ENCODE data around the gene TOR2A. TPM values are rescaled to one million over a fixed set of nuclear protein-coding genes. Genes with fewer than 3 reads are reported as not detected.

The TOR2A gene
- total and polyA plus RNA-seq, 2 donors: 7.2 to 19.3 TPM

- H3K27me3 ChIP-seq (ENCODE audit: control insufficient read depth in 2 of 2, insufficient read depth in 1 of 2, low read length in 1 of 2): no peaks in the 10 kb centered on the region
- DNase-seq (ENCODE audit: low read depth in 6 of 9, low spot score in 9 of 9): peak in 8 of 9 donors; percentile 91 to 98 (median 95)
- peaks cover 50 to 92% of the 10 kb centered on the region in 2 donors for H3K4me1 ChIP-seq (ENCODE audit: control insufficient read depth in 2 of 2, insufficient read depth in 2 of 2, low read length in 2 of 2)
- H3K4me3 ChIP-seq (ENCODE audit: low read length in 2 of 2): peak overlapping the region; percentile 55 to 59
- peaks cover 58 to 78% of the 10 kb centered on the region in 2 donors for H3K36me3 ChIP-seq (ENCODE audit: control insufficient read depth in 2 of 2, insufficient read depth in 2 of 2, low read length in 1 of 2)
- H3K27ac ChIP-seq (ENCODE audit: low read depth in 1 of 2, low read length in 1 of 2): peak overlapping the region; percentile 85 to 87
- no peaks in the 10 kb centered on the region for H3K9me3 ChIP-seq (ENCODE audit: control insufficient read depth in 2 of 2, insufficient read depth in 1 of 2, low read length in 1 of 2)
- WGBS: 7% methylated on average over 43 of the region's 43 CpGs
Observed at GRCh38 chr9:127770905-127771569, 35.9 kb upstream of the TOR2A start.

GRCh38 chr9:127770583-127770904, 35.5 kb upstream of the TOR2A start:
- Histone ChIP-seq H3K4me3 (ENCODE audit: low read length in 2 of 2) (peak overlapping the region; percentile 55 to 59), H3K4me1 (ENCODE audit: control insufficient read depth in 2 of 2, insufficient read depth in 2 of 2, low read length in 2 of 2) (peaks cover 50 to 87% of the 10 kb centered on the region in 2 donors), H3K36me3 (ENCODE audit: control insufficient read depth in 2 of 2, insufficient read depth in 2 of 2, low read length in 1 of 2) (peaks cover 61 to 82% of the 10 kb centered on the region in 2 donors), H3K9me3 (ENCODE audit: control insufficient read depth in 2 of 2, insufficient read depth in 1 of 2, low read length in 1 of 2) (no peaks in the 10 kb centered on the region), H3K27ac (ENCODE audit: low read depth in 1 of 2, low read length in 1 of 2) (peak overlapping the region; percentile 85 to 87), H3K27me3 (ENCODE audit: control insufficient read depth in 2 of 2, insufficient read depth in 1 of 2, low read length in 1 of 2) (no peaks in the 10 kb centered on the region)
- no peak for DNase-seq (ENCODE audit: low read depth in 6 of 9, low spot score in 9 of 9)
- WGBS: 48% methylated on average over 3 of the region's 3 CpGs

GRCh38 chr9:127769929-127770582, 35.0 kb upstream of the TOR2A start:
- Histone ChIP-seq H3K36me3 (ENCODE audit: control insufficient read depth in 2 of 2, insufficient read depth in 2 of 2, low read length in 1 of 2) (peaks cover 65 to 86% of the 10 kb centered on the region in 2 donors), H3K9me3 (ENCODE audit: control insufficient read depth in 2 of 2, insufficient read depth in 1 of 2, low read length in 1 of 2) (no peaks in the 10 kb centered on the region), H3K4me3 (ENCODE audit: low read length in 2 of 2) (peak overlapping the region; percentile 55 to 59), H3K27ac (ENCODE audit: low read depth in 1 of 2, low read length in 1 of 2) (peak overlapping the region; percentile 85 to 87), H3K4me1 (ENCODE audit: control insufficient read depth in 2 of 2, insufficient read depth in 2 of 2, low read length in 2 of 2) (peaks cover 49 to 82% of the 10 kb centered on the region in 2 donors), H3K27me3 (ENCODE audit: control insufficient read depth in 2 of 2, insufficient read depth in 1 of 2, low read length in 1 of 2) (no peaks in the 10 kb centered on the region)
- 11% methylated on average over 4 of the region's 4 CpGs for WGBS
- DNase-seq (ENCODE audit: low read depth in 6 of 9, low spot score in 9 of 9): peak in 2 of 9 donors; percentile 42 to 57

GRCh38 chr9:127769101-127769500, 34.0 kb upstream of the TOR2A start:
- Histone ChIP-seq H3K9me3 (ENCODE audit: control insufficient read depth in 2 of 2, insufficient read depth in 1 of 2, low read length in 1 of 2) (no peaks in the 10 kb centered on the region), H3K27me3 (ENCODE audit: control insufficient read depth in 2 of 2, insufficient read depth in 1 of 2, low read length in 1 of 2) (no peaks in the 10 kb centered on the region), H3K4me1 (ENCODE audit: control insufficient read depth in 2 of 2, insufficient read depth in 2 of 2, low read length in 2 of 2) (peaks cover 41 to 78% of the 10 kb centered on the region in 2 donors), H3K4me3 (ENCODE audit: low read length in 2 of 2) (no peak overlapping the region), H3K36me3 (ENCODE audit: control insufficient read depth in 2 of 2, insufficient read depth in 2 of 2, low read length in 1 of 2) (peaks cover 69 to 82% of the 10 kb centered on the region in 2 donors), H3K27ac (ENCODE audit: low read depth in 1 of 2, low read length in 1 of 2) (peak overlapping the region in 1 of 2 donors; percentile 1)
- DNase-seq (ENCODE audit: low read depth in 6 of 9, low spot score in 9 of 9): no peak
- WGBS: 96% methylated on average over 5 of the region's 5 CpGs

- Histone ChIP-seq H3K27ac (ENCODE audit: low read depth in 1 of 2, low read length in 1 of 2) (peak overlapping the region in 1 of 2 donors; percentile 48), H3K4me3 (ENCODE audit: low read length in 2 of 2) (no peak overlapping the region), H3K27me3 (ENCODE audit: control insufficient read depth in 2 of 2, insufficient read depth in 1 of 2, low read length in 1 of 2) (no peaks in the 10 kb centered on the region), H3K9me3 (ENCODE audit: control insufficient read depth in 2 of 2, insufficient read depth in 1 of 2, low read length in 1 of 2) (no peaks in the 10 kb centered on the region), H3K36me3 (ENCODE audit: control insufficient read depth in 2 of 2, insufficient read depth in 2 of 2, low read length in 1 of 2) (peaks cover 69 to 79% of the 10 kb centered on the region in 2 donors), H3K4me1 (ENCODE audit: control insufficient read depth in 2 of 2, insufficient read depth in 2 of 2, low read length in 2 of 2) (peaks cover 38 to 76% of the 10 kb centered on the region in 2 donors)
- WGBS: 85% methylated on average over 8 of the region's 8 CpGs
- DNase-seq (ENCODE audit: low read depth in 6 of 9, low spot score in 9 of 9): no peak
Observed at GRCh38 chr9:127768698-127769097, 33.6 kb upstream of the TOR2A start.

- Histone ChIP-seq H3K4me1 (ENCODE audit: control insufficient read depth in 2 of 2, insufficient read depth in 2 of 2, low read length in 2 of 2) (peaks cover 38 to 69% of the 10 kb centered on the region in 2 donors), H3K9me3 (ENCODE audit: control insufficient read depth in 2 of 2, insufficient read depth in 1 of 2, low read length in 1 of 2) (no peaks in the 10 kb centered on the region), H3K36me3 (ENCODE audit: control insufficient read depth in 2 of 2, insufficient read depth in 2 of 2, low read length in 1 of 2) (peaks cover 68 to 78% of the 10 kb centered on the region in 2 donors), H3K27ac (ENCODE audit: low read depth in 1 of 2, low read length in 1 of 2) (peak overlapping the region in 1 of 2 donors; percentile 48), H3K4me3 (ENCODE audit: low read length in 2 of 2) (peak overlapping the region in 1 of 2 donors; percentile 9), H3K27me3 (ENCODE audit: control insufficient read depth in 2 of 2, insufficient read depth in 1 of 2, low read length in 1 of 2) (no peaks in the 10 kb centered on the region)
- 91% methylated on average over 13 of the region's 13 CpGs for WGBS
- DNase-seq (ENCODE audit: low read depth in 6 of 9, low spot score in 9 of 9): no peak
Observed at GRCh38 chr9:127767909-127768331, 32.8 kb upstream of the TOR2A start.

- Histone ChIP-seq H3K9me3 (ENCODE audit: control insufficient read depth in 2 of 2, insufficient read depth in 1 of 2, low read length in 1 of 2) (no peaks in the 10 kb centered on the region), H3K36me3 (ENCODE audit: control insufficient read depth in 2 of 2, insufficient read depth in 2 of 2, low read length in 1 of 2) (peaks cover 68 to 78% of the 10 kb centered on the region in 2 donors), H3K4me1 (ENCODE audit: control insufficient read depth in 2 of 2, insufficient read depth in 2 of 2, low read length in 2 of 2) (peaks cover 34 to 68% of the 10 kb centered on the region in 2 donors), H3K27me3 (ENCODE audit: control insufficient read depth in 2 of 2, insufficient read depth in 1 of 2, low read length in 1 of 2) (no peaks in the 10 kb centered on the region), H3K4me3 (ENCODE audit: low read length in 2 of 2) (no peak overlapping the region), H3K27ac (ENCODE audit: low read depth in 1 of 2, low read length in 1 of 2) (peak overlapping the region; percentile 48 to 91)
- peak in 1 of 9 donors; percentile 48 for DNase-seq (ENCODE audit: low read depth in 6 of 9, low spot score in 9 of 9)
- WGBS: 68% methylated on average over 3 of the region's 3 CpGs
Observed at GRCh38 chr9:127767410-127767809, 32.3 kb upstream of the TOR2A start.

- Histone ChIP-seq H3K27me3 (ENCODE audit: control insufficient read depth in 2 of 2, insufficient read depth in 1 of 2, low read length in 1 of 2) (no peaks in the 10 kb centered on the region), H3K27ac (ENCODE audit: low read depth in 1 of 2, low read length in 1 of 2) (no peak overlapping the region), H3K36me3 (ENCODE audit: control insufficient read depth in 2 of 2, insufficient read depth in 2 of 2, low read length in 1 of 2) (peaks cover 78 to 85% of the 10 kb centered on the region in 2 donors), H3K4me3 (ENCODE audit: low read length in 2 of 2) (no peak overlapping the region), H3K9me3 (ENCODE audit: control insufficient read depth in 2 of 2, insufficient read depth in 1 of 2, low read length in 1 of 2) (no peaks in the 10 kb centered on the region), H3K4me1 (ENCODE audit: control insufficient read depth in 2 of 2, insufficient read depth in 2 of 2, low read length in 2 of 2) (peaks cover 28 to 54% of the 10 kb centered on the region in 2 donors)
- no peak for DNase-seq (ENCODE audit: low read depth in 6 of 9, low spot score in 9 of 9)
- 94% methylated on average over 1 of the region's 1 CpG for WGBS
Observed at GRCh38 chr9:127765418-127765817, 30.3 kb upstream of the TOR2A start.

GRCh38 chr9:127763918-127764384, 28.9 kb upstream of the TOR2A start:
- DNase-seq (ENCODE audit: low read depth in 6 of 9, low spot score in 9 of 9): no peak

More at GRCh38 chr9:127763918-127764384, 28.9 kb upstream of the TOR2A start:
- Histone ChIP-seq H3K4me3 (ENCODE audit: low read length in 2 of 2) (no peak overlapping the region), H3K27me3 (ENCODE audit: control insufficient read depth in 2 of 2, insufficient read depth in 1 of 2, low read length in 1 of 2) (no peaks in the 10 kb centered on the region), H3K27ac (ENCODE audit: low read depth in 1 of 2, low read length in 1 of 2) (no peak overlapping the region), H3K36me3 (ENCODE audit: control insufficient read depth in 2 of 2, insufficient read depth in 2 of 2, low read length in 1 of 2) (peaks cover 80 to 82% of the 10 kb centered on the region in 2 donors), H3K4me1 (ENCODE audit: control insufficient read depth in 2 of 2, insufficient read depth in 2 of 2, low read length in 2 of 2) (peaks cover 17 to 39% of the 10 kb centered on the region in 2 donors), H3K9me3 (ENCODE audit: control insufficient read depth in 2 of 2, insufficient read depth in 1 of 2, low read length in 1 of 2) (no peaks in the 10 kb centered on the region)
- WGBS: 95% methylated on average over 7 of the region's 7 CpGs
